SK-MEL-5 (cell line): ENCODE data around the gene GMDS. TPM values are rescaled to one million over a fixed set of nuclear protein-coding genes. Genes with fewer than 3 reads are reported as not detected.

Source experiments
- DNase-seq: peaks from one replicate; pipeline ENCODE4 v3.0.0-alpha.2; 2016; ENCODE audit warnings: low read depth, low spot score
- in situ Hi-C: cut with HindIII; loops from 2 replicates; pipeline ENCODE4 v1.10.0; 2016; ENCODE audit warnings: low sequenced_read_pairs, high pct_unique_total_duplicates, low pct_unique_long_range_greater_than_20kb
- total RNA-seq: library from RNA; depleted of rRNA; stranded (reverse); fragments of >200 nt; shearing (Covaris generic); gene quantifications from 2 replicates; pipeline ENCODE4 v1.2.3, GENCODE V29; 2014

The GMDS gene
- total RNA-seq, 1 experiment from 2014 or later = 23.6 TPM

- no peak for DNase-seq
- in situ Hi-C loops = no loop called here
Observed at GRCh38 chr6:1720620-1721322, 524.6 kb downstream of the GMDS start.

- no peak for DNase-seq
- in situ Hi-C loops = no loop called here
Observed at GRCh38 chr6:1719922-1720321, 525.5 kb downstream of the GMDS start.

GRCh38 chr6:1716868-1717267, 528.5 kb downstream of the GMDS start:
- in situ Hi-C loops = no loop called here

DNA sequence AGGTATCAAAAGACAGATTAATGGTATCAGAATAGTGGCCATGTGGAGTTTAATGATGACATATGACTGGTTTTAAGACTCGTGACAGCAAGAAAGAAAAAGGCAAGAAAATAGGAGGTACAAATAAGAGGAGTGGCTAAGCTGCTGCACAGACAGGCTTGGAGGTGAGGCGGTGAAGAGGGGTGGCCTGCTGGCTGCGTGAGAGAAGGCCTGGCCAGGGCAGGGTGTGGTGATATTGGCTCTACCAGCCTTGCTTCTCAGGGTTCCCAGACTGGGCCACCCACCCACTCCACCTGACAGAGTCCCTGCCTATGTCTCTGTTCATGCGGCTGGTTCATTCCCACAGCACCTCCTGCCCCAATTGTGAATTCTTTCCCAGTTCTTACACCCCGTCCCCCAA, 529.0 kb downstream of the GMDS start:
- no peak for DNase-seq
- in situ Hi-C loops = no loop called here

More at GRCh38 chr6:1716868-1717267, 528.5 kb downstream of the GMDS start:
- no peak for DNase-seq

- DNase-seq = no peak
- in situ Hi-C loops = no loop called here
Observed at GRCh38 chr6:1715336-1715735, 530.1 kb downstream of the GMDS start.

DNA sequence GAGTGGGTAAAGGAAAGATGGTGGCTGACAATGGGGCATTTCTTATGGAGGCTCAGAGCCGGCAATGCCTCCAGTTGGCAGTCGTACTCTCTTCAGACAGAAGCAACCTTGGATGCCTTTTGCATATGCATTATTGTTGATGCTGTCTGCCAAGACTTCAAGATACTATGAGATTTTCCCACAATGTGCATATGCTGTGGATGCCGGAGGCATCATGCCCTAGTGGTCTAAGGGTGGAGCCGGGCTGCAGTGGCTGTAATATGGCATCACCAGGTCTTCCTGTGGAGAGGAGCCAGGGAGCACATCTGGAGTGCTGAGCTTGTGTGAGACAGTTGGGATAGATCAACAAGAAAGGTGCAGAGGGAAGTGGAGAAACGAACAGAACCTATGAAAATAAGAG, 530.8 kb downstream of the GMDS start:
- no peak for DNase-seq
- in situ Hi-C loops = no loop called here

GRCh38 chr6:1713016-1713600, 532.3 kb downstream of the GMDS start:
- DNase-seq = no peak
- in situ Hi-C loops = no loop called here

GRCh38 chr6:1712451-1712850, 533.0 kb downstream of the GMDS start:
- in situ Hi-C loops = no loop called here
- peak; percentile 46 for DNase-seq

DNA sequence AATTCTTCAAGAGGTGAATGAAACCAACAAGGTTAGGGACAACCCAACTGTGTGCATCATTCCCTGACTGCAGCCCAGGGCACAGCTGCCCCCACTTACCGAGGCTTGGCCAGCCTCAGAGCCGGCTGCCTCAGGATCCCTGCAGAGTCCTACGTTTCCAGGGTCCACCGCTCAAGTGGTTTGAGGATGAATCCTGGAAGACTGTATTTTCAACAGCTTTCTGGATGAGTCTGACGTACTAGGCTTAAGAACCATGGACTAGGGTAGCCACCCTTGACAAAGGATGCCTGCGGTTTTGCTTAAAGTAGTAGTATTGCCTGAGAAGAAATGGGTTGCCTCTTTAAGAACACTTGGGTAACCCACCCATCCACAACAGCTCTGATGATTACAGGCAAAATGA, 534.3 kb downstream of the GMDS start:
- in situ Hi-C loops = no loop called here
- no peak for DNase-seq

DNA sequence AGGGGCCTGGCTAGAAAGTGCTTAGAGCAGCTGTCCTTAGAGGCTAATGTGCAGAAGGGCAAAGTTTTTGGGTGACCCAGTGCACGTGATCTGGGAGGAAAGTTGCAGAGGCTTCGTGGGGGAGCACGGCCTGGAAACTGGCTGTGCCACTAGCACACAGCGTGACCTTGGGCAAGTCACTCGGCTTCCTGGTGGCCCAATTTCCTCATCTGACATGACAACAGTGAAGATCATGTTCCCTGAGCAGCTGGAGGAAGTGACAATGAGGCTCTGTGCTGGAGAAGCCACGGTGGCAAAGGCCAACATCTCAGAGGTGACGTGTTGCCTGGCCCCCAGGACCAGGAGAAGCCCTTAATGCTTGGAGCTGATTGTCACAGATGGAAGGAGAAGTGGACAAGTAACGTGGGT, 536.2 kb downstream of the GMDS start:
- in situ Hi-C loops = no loop called here
- DNase-seq = no peak

- in situ Hi-C loops = no loop called here
- DNase-seq = no peak
Observed at GRCh38 chr6:1708820-1709219, 536.6 kb downstream of the GMDS start.

DNA sequence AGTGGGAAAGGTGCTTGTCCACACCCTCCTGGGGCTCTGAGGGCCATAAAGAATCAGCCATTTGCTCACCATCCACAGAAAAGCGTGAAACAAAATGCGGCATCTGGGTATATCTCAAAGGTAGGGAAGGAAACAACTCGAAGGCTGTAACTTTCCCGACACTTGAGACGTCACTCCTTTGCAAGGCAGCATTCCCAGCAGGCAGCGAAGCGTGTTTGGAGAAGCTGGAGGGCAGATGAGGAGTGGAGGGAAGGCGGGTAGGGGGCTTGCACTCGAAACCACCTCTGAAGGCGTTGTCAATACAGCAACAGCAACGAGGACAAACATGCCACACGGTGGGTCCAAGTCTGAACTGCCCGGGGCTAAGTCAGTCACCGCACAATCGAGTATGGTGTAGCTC, 537.3 kb downstream of the GMDS start:
- DNase-seq = no peak
- in situ Hi-C loops = no loop called here

DNA sequence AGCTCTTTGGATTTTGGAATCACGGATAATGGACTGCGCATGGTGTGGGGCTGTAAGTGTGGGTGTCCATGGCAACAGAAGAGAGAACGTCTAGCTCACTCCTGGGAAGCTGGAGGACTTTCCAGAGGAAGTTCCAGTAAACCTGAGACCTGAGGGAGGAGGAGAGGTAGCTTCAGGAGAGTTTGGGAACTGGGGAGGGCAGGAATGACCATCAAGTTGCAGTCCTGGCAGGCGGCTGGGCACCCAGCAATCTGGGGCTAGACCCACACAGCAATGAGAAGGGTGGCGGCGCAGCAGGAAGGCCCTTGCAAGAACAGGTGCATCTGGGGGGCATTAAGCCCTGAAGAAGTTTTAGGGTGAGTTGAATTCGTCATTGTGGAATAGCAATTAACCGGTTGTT, 539.8 kb downstream of the GMDS start:
- DNase-seq = no peak
- in situ Hi-C loops = no loop called here

DNA sequence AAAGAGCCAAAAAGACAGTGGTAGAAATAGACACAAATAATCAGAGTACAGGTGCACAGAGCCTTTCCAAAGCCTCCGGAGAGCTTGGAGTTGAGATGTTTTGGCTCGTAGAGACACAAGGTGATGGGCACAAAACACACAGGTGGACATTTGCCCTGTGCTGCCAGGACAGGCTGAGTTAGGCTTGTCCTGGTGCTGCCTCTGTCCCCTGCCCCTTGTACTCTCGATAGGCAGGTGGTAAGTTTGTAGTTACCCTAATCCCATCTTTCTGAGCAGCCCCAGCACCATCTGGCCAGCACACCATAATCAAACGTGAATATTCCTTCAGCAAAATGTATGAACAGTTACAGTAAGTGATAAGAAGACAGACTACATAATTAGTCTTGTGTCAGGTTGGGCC, 540.2 kb downstream of the GMDS start:
- in situ Hi-C loops = no loop called here

GRCh38 chr6:1704711-1705110, 540.7 kb downstream of the GMDS start:
- in situ Hi-C loops = no loop called here
- no peak for DNase-seq

More for the DNA sequence above, 540.2 kb downstream of the GMDS start:
- DNase-seq = no peak

DNA sequence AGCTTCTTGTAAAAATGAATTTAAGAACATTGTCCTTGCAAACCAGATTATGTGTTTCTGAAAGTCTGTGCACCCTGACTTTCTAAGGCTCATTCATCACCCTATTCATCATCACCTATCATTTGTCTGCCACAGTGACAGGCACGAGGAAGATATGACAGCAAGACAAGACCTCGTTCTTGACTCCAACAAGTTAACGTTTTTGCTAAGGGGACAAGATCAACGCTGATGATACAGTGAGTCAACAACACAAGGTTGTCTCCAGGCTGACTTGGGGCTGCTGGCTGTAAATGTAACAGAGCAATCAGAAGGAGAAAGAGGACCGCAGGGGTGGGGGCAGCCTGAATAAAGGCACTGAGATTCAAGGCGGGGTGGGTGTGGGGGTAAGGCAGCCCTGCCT, 541.5 kb downstream of the GMDS start:
- in situ Hi-C loops = no loop called here
- no peak for DNase-seq

DNA sequence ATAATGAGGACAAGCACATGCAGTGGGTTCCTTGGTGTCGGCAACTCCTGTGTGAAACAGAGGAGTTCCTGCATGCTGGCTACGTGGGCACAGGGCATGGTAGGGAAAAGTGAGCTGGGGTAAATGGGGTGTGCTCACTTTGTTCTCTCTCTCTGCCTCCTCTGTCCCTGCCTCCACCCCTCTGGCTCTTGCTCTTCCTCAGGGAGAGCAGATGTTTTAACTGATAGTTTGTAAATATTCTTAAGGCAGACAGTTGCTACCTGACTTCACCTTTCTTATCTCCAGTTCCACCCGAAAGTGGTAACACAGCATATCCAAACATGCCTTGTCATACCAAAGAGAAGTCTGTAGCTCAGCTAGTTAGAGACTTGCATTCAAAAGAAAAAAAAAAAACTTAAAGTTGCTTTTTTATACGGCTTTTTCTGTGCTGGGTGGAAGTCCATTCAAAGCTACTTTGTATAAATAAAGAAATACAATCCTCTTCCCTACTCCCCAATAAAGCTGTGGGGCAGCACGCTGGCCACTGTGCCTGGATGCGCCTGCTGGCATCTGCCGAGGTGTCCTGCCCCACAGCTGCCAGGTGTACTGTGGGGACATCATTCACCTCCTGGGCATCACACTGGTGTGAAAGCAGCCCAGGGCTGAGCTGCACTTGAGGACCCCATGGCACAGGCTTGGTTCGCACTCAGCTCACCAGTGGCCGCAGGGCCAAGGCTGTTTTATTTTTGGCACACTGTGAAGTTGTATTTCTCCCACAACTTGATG, 542.1 kb downstream of the GMDS start:
- in situ Hi-C loops = no loop called here
- no peak for DNase-seq

DNA sequence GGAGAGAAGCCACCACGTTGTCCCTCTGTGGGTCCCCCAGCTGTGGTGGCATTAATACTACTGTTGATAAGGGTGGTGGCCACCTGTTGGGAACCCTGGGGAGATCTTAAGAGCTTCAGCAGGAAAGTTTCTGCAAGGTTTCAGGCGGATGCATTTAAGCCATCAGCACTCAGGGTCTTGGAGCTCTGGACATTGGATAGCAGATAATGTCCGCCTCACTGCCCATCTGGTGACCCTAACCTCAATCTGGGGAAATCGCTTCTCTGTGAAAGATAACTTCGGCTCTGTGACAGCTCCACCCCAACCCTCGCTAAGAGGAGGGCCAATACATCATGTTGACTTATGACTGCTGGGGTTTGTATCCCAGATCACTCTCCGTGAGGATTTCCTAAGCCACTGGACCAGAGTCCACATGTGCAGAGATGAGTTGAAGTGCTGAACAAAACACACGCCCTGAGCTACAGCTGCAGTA, 542.8 kb downstream of the GMDS start:
- no peak for DNase-seq
- in situ Hi-C loops = no loop called here
